Neural progenitor cell (in vitro differentiated cells): Measurements from ENCODE around the gene TAGLN3.

Experiments
- CTCF ChIP-seq: fragments of 200-600 bp; sonication (generic); IDR thresholded peaks from 2 replicates; pipeline ENCODE4 v1.5.1; 2017; ENCODE audit warnings: antibody characterized with exemption, mild to moderate bottlenecking
- EZH2 ChIP-seq: fragments of 200-600 bp; sonication (generic); IDR thresholded peaks from 2 replicates; pipeline ENCODE4 v1.6.1; 2017; ENCODE audit warnings: antibody characterized with exemption, mild to moderate bottlenecking, moderate library complexity
- EZH2phosphoT487 ChIP-seq: fragments of 200-600 bp; sonication (generic); IDR thresholded peaks from 2 replicates; pipeline ENCODE4 v1.6.1; 2017; ENCODE audit warnings: antibody characterized with exemption

- TF ChIP-seq CTCF (no peak), EZH2 (no peak), EZH2phosphoT487 (no peak)
Observed at GRCh38 chr3:112013784-112014143, 15.0 kb downstream of the TAGLN3 start.
